HepG2 (cell line): Measurements from ENCODE around the gene ART3. TPM values are rescaled to one million over a fixed set of nuclear protein-coding genes. Genes with fewer than 3 reads are reported as not detected.

ENCODE experiments used
- ATRX ChIP-seq: sonication (generic); formaldehyde crosslinking; IDR thresholded peaks from 2 replicates; pipeline ENCODE4 v1.4.0; 2020; ENCODE audit warnings: missing genetic modification reagents, borderline replicate concordance
- BRCA1 ChIP-seq: sonication (generic); formaldehyde crosslinking; IDR thresholded peaks from 2 replicates; pipeline ENCODE4 v1.4.0; 2020; ENCODE audit warnings: missing genetic modification reagents
- FOXK2 ChIP-seq: fragments of 450-650 bp; IDR thresholded peaks from 2 replicates; pipeline ENCODE4 v1.6.1; 2016
- IKZF4 ChIP-seq: sonication (generic); formaldehyde crosslinking; IDR thresholded peaks from 2 replicates; pipeline ENCODE4 v1.5.1; 2020; ENCODE audit warnings: borderline replicate concordance, mild to moderate bottlenecking, low read depth, missing genetic modification reagents; ENCODE audit errors: not compliant biosample characterization
- KLF16 ChIP-seq, 2 experiments: sonication (generic) in 1 of 2; formaldehyde crosslinking in 1 of 2; IDR thresholded peaks; 2 replicates each; pipeline versions ENCODE4 v1.6.1 to v1.8.0; 2016 to 2023; ENCODE audit warnings: missing genetic modification reagents in 2 of 2, missing compliant biosample characterization in 1 of 2
- MAZ ChIP-seq, 2 experiments: sonication (generic) in 1 of 2; formaldehyde crosslinking in 1 of 2; IDR thresholded peaks; 2 replicates each; pipeline versions ENCODE4 v1.5.0 to v1.6.1; 2012 to 2020; ENCODE audit warnings: low read depth in 2 of 2, mild to moderate bottlenecking in 2 of 2, borderline replicate concordance in 1 of 2, improper control_type of control experiment in 1 of 2, low read length in 1 of 2, missing genetic modification reagents in 1 of 2, moderate library complexity in 1 of 2
- MBD4 ChIP-seq: IDR thresholded peaks from 2 replicates; pipeline ENCODE4 v1.6.1; 2012; ENCODE audit warnings: low read length, inconsistent platforms, borderline replicate concordance
- POGZ ChIP-seq: sonication (generic); formaldehyde crosslinking; IDR thresholded peaks from 2 replicates; pipeline ENCODE4 v1.4.0; 2020; ENCODE audit warnings: mild to moderate bottlenecking, missing genetic modification reagents
- SALL1 ChIP-seq: sonication (generic); formaldehyde crosslinking; IDR thresholded peaks from 2 replicates; pipeline ENCODE4 v1.8.0; 2022; ENCODE audit warnings: mild to moderate bottlenecking, missing genetic modification reagents
- SNAPC5 ChIP-seq: sonication (generic); formaldehyde crosslinking; IDR thresholded peaks from 2 replicates; pipeline ENCODE4 v1.8.1; 2023; ENCODE audit warnings: mild to moderate bottlenecking, missing genetic modification reagents, borderline replicate concordance
- TIGD3 ChIP-seq: sonication (generic); formaldehyde crosslinking; IDR thresholded peaks from 2 replicates; pipeline ENCODE4 v1.5.1; 2020; ENCODE audit warnings: mild to moderate bottlenecking, missing genetic modification reagents, borderline replicate concordance
- TSC22D2 ChIP-seq: sonication (generic); formaldehyde crosslinking; IDR thresholded peaks from 2 replicates; pipeline ENCODE4 v1.5.1; 2020; ENCODE audit warnings: missing genetic modification reagents, mild to moderate bottlenecking, borderline replicate concordance
- ZNF10 ChIP-seq: sonication (generic); formaldehyde crosslinking; IDR thresholded peaks from 2 replicates; pipeline ENCODE4 v1.4.0; 2020; ENCODE audit warnings: mild to moderate bottlenecking, low read depth, missing genetic modification reagents, borderline replicate concordance
- ZNF30 ChIP-seq: sonication (generic); formaldehyde crosslinking; IDR thresholded peaks from 2 replicates; pipeline ENCODE4 v1.5.0; 2020; ENCODE audit warnings: mild to moderate bottlenecking, missing genetic modification reagents
- ZNF317 ChIP-seq: sonication (generic); formaldehyde crosslinking; IDR thresholded peaks from 2 replicates; pipeline ENCODE4 v1.5.0; 2020; ENCODE audit warnings: mild to moderate bottlenecking, missing genetic modification reagents
- ZNF607 ChIP-seq: sonication (generic); formaldehyde crosslinking; IDR thresholded peaks from 2 replicates; pipeline ENCODE4 v1.5.1; 2020; ENCODE audit warnings: missing genetic modification reagents, mild to moderate bottlenecking, borderline replicate concordance
- ZNF781 ChIP-seq: sonication (generic); formaldehyde crosslinking; IDR thresholded peaks from 2 replicates; pipeline ENCODE4 v1.5.1; 2020; ENCODE audit warnings: borderline replicate concordance, mild to moderate bottlenecking, missing genetic modification reagents; ENCODE audit errors: not compliant biosample characterization
- ZSCAN20 ChIP-seq: sonication (generic); formaldehyde crosslinking; IDR thresholded peaks from 2 replicates; pipeline ENCODE4 v1.4.0; 2020; ENCODE audit warnings: missing genetic modification reagents, mild to moderate bottlenecking, borderline replicate concordance
- polyA plus RNA-seq, 8 experiments: library from polyadenylated mRNA; depleted of rRNA in 3 of 8; stranded (reverse) in 7 of 8; unstranded in 1 of 8; fragments of >200 nt; fragmentation: Illumina TruSeq in 4 of 8; extraction: Trizol in 4 of 8; gene quantifications; 2 replicates each; pipeline versions ENCODE4 v1.2.1 to v1.2.3, GENCODE V29; 2011 to 2016; ENCODE audit warnings: low read depth in 4 of 8, missing spikeins in 1 of 8, mixed read lengths in 1 of 8; ENCODE audit not compliant: insufficient read depth in 1 of 8
- total RNA-seq, 5 experiments: library from RNA; depleted of rRNA; stranded (reverse); fragments of >200 nt; fragmentation: Illumina TruSeq; extraction: Trizol; gene quantifications; 2 replicates each; pipeline ENCODE4 v1.2.3, GENCODE V29; 2016; ENCODE audit warnings: low read depth in 1 of 5
- TF ChIP-seq, protein P1 (sequence below): sonication (generic); formaldehyde crosslinking; IDR thresholded peaks from 2 replicates; pipeline ENCODE4 v1.9.0; 2021; ENCODE audit warnings: mild to moderate bottlenecking, missing genetic modification reagents

ART3 gene
- total and polyA plus RNA-seq, 2 of the 13 experiments (the other 11 are each of a cell fraction or from before 2014, with no cell fraction given): not detected

- TF ChIP-seq, protein P1, sequence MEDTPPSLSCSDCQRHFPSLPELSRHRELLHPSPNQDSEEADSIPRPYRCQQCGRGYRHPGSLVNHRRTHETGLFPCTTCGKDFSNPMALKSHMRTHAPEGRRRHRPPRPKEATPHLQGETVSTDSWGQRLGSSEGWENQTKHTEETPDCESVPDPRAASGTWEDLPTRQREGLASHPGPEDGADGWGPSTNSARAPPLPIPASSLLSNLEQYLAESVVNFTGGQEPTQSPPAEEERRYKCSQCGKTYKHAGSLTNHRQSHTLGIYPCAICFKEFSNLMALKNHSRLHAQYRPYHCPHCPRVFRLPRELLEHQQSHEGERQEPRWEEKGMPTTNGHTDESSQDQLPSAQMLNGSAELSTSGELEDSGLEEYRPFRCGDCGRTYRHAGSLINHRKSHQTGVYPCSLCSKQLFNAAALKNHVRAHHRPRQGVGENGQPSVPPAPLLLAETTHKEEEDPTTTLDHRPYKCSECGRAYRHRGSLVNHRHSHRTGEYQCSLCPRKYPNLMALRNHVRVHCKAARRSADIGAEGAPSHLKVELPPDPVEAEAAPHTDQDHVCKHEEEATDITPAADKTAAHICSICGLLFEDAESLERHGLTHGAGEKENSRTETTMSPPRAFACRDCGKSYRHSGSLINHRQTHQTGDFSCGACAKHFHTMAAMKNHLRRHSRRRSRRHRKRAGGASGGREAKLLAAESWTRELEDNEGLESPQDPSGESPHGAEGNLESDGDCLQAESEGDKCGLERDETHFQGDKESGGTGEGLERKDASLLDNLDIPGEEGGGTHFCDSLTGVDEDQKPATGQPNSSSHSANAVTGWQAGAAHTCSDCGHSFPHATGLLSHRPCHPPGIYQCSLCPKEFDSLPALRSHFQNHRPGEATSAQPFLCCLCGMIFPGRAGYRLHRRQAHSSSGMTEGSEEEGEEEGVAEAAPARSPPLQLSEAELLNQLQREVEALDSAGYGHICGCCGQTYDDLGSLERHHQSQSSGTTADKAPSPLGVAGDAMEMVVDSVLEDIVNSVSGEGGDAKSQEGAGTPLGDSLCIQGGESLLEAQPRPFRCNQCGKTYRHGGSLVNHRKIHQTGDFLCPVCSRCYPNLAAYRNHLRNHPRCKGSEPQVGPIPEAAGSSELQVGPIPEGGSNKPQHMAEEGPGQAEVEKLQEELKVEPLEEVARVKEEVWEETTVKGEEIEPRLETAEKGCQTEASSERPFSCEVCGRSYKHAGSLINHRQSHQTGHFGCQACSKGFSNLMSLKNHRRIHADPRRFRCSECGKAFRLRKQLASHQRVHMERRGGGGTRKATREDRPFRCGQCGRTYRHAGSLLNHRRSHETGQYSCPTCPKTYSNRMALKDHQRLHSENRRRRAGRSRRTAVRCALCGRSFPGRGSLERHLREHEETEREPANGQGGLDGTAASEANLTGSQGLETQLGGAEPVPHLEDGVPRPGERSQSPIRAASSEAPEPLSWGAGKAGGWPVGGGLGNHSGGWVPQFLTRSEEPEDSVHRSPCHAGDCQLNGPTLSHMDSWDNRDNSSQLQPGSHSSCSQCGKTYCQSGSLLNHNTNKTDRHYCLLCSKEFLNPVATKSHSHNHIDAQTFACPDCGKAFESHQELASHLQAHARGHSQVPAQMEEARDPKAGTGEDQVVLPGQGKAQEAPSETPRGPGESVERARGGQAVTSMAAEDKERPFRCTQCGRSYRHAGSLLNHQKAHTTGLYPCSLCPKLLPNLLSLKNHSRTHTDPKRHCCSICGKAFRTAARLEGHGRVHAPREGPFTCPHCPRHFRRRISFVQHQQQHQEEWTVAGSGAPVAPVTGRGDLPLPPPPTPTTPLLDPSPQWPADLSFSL (CRISPR knock-in tag): peak; percentile 73
- TF ChIP-seq BRCA1 (CRISPR knock-in tag) (0 out of 2 replicates have a peak, but pooled peaks have one; percentile 32), ZNF317 (CRISPR knock-in tag) (peak; percentile 89), ZNF10 (CRISPR knock-in tag) (no peak), FOXK2 (peak; percentile 52; the same call in 1 of the 2 replicates), ZNF781 (CRISPR knock-in tag) (no peak), KLF16 (CRISPR knock-in tag; IDR thresholded peaks at IDR 0.05) (peak in 1 of 2 experiments; percentile 48; a peak in 1 of 4 replicates), ZSCAN20 (CRISPR knock-in tag) (0 out of 2 replicates have a peak, but pooled peaks have one; percentile 49), SALL1 (CRISPR knock-in tag) (peak; percentile 42; the same call in 1 of the 2 replicates), TSC22D2 (CRISPR knock-in tag) (peak; percentile 53; the same call in 1 of the 2 replicates), MBD4 (no peak), IKZF4 (CRISPR knock-in tag) (no peak), TIGD3 (no peak), ZNF607 (CRISPR knock-in tag) (peak; percentile 51; the same call in 1 of the 2 replicates), POGZ (CRISPR knock-in tag) (peak; percentile 59; the same call in 1 of the 2 replicates), ZNF30 (no peak), ATRX (CRISPR knock-in tag) (no peak), MAZ (IDR thresholded peaks at IDR 0.05; ENCODE audit: borderline replicate concordance, low read depth, low read length) (no peak), MAZ (CRISPR knock-in tag; IDR thresholded peaks at IDR 0.05; ENCODE audit: low read depth) (no peak), SNAPC5 (CRISPR knock-in tag) (no peak)
These were observed 12.7 kb downstream of the ART3 start (continued) for GRCh38 chr4:76087007-76087769.
